B cell (primary cell): ENCODE results near the gene SLC9A7.

Experiments used
- CTCF ChIP-seq: fragments of 200-600 bp; IDR thresholded peaks from one replicate; pipeline ENCODE4 v1.8.0; 2022; ENCODE audit warnings: antibody characterized with exemption, mild to moderate bottlenecking
- EZH2 ChIP-seq: IDR thresholded peaks from 2 replicates; pipeline ENCODE4 v1.6.1; 2012; ENCODE audit warnings: borderline replicate concordance, low read depth, mild to moderate bottlenecking, moderate library complexity, low read length; ENCODE audit not compliant: insufficient read depth, poor library complexity, severe bottlenecking

DNA sequence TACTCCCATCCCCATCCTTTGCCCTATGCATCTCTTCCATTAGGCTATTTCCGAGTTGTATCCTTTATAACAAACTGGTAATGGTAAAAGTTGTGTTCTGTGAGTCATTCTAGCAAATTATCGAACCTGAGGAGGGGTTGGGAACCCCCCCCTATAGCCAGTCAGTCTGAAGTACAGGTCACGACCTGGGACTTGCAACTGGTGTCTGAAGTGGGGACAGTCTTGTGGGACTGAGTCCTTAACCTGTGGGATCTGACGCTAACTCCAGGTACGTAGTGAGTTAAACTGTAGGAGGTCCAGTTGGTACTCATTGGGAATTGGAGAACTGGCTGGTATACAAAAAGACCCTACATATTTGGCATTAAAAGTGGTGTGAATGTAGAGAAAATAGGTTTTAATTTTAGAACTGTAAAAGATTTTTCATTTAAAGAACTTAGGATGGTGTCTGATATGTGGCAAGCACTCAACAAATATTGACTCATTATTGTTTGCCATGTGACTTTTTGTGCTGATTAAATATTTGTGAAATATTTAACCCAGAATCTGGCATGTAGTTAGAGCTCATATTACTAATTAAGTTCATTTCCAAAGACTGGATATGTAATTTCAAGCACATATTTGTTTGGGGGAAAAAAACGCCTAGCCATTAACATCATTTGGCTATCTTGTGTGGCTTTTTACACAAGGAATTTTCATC lies 134.7 kb downstream of the SLC9A7 start:
- TF ChIP-seq CTCF (no peak), EZH2 (no peak)
